Measurements from ENCODE around the gene TGFA.

DNA sequence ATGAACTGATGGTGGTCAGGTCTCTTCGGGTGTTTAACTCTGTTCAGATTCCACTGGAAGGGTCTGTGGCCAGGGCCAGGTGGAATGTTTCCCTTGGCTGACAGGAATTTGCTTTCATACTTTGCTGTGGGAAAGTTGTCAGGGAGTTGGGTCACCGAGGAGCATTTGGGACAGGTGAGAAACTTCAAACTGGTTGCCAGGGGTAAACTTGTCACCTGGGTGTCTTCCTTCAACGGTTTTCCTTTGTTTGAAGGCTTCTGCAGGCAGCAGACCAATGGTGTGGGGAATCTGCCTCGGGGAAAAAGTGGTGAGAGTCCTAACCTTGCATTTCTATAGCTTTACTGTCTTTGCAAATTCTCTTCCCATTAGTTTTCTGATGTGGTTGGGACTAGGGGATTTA lies 92.2 kb downstream of the TGFA start:
- TF ChIP-seq, protein P1, sequence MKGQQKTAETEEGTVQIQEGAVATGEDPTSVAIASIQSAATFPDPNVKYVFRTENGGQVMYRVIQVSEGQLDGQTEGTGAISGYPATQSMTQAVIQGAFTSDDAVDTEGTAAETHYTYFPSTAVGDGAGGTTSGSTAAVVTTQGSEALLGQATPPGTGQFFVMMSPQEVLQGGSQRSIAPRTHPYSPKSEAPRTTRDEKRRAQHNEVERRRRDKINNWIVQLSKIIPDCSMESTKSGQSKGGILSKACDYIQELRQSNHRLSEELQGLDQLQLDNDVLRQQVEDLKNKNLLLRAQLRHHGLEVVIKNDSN (IDR thresholded peaks at IDR 0.05) = no peak
- TF ChIP-seq EP300 (IDR thresholded peaks at IDR 0.05; ENCODE audit: borderline replicate concordance) = no peak
